GM23338 (cell line): ENCODE measurements around the gene LTB. TPM values are rescaled to one million over a fixed set of nuclear protein-coding genes. Genes with fewer than 3 reads are reported as not detected.

Experiments used
- ATAC-seq: fragments of 200-7000 bp; cut with Tn5 transposase; 3 replicates; pipeline ENCODE4 v1.9.1; 2020
- DNase-seq: peaks from one replicate; pipeline ENCODE4 v3.0.0-alpha.2; 2015; ENCODE audit warnings: low spot score
- H2AFZ ChIP-seq: fragments of 200-600 bp; sonication (generic); 2 replicates; pipeline ENCODE4 v1.8.0; 2016; ENCODE audit warnings: antibody characterized with exemption, mild to moderate bottlenecking, moderate library complexity
- H3F3A ChIP-seq: fragments of 200-600 bp; sonication (generic); replicated peaks from 2 replicates; pipeline ENCODE4 v1.8.0; 2017; ENCODE audit warnings: antibody characterized with exemption, mixed run types, low read depth
- H3K27ac ChIP-seq: fragments of 200-600 bp; sonication (generic); 2 replicates; pipeline ENCODE4 v1.6.1; 2016; ENCODE audit warnings: low read depth
- H3K27me3 ChIP-seq: fragments of 200-600 bp; sonication (generic); 2 replicates; pipeline ENCODE4 v1.8.0; 2016; ENCODE audit warnings: mild to moderate bottlenecking, mixed run types, moderate library complexity; ENCODE audit not compliant: insufficient read depth
- H3K36me3 ChIP-seq: fragments of 200-600 bp; sonication (generic); 2 replicates; pipeline ENCODE4 v1.8.0; 2016; ENCODE audit warnings: mild to moderate bottlenecking; ENCODE audit not compliant: insufficient read depth
- H3K4me1 ChIP-seq: fragments of 200-600 bp; sonication (generic); 2 replicates; pipeline ENCODE4 v1.8.0; 2016; ENCODE audit warnings: mild to moderate bottlenecking, moderate library complexity; ENCODE audit not compliant: insufficient read depth
- H3K4me2 ChIP-seq: fragments of 200-600 bp; sonication (generic); 2 replicates; pipeline ENCODE4 v1.7.1; 2017; ENCODE audit warnings: mixed run types
- H3K4me3 ChIP-seq: fragments of 200-600 bp; sonication (generic); 2 replicates; pipeline ENCODE4 v1.6.1; 2016; ENCODE audit warnings: mixed run types
- H3K79me2 ChIP-seq: fragments of 200-600 bp; sonication (generic); replicated peaks from 2 replicates; pipeline ENCODE4 v1.8.0; 2017; ENCODE audit warnings: mild to moderate bottlenecking; ENCODE audit not compliant: insufficient read depth
- H3K9me2 ChIP-seq: fragments of 200-600 bp; sonication (generic); 2 replicates; pipeline ENCODE4 v1.8.0; 2017; ENCODE audit not compliant: insufficient read depth
- H4K20me1 ChIP-seq: fragments of 200-600 bp; sonication (generic); replicated peaks from 2 replicates; pipeline ENCODE4 v1.8.0; 2017; ENCODE audit warnings: mild to moderate bottlenecking; ENCODE audit not compliant: insufficient read depth
- H3K27ac Mint-ChIP-seq: 2 replicates; pipeline ENCODE4 v1.8.0; 2020; ENCODE audit warnings: inconsistent platforms, mild to moderate bottlenecking, moderate library complexity, mixed read lengths
- H3K27me3 Mint-ChIP-seq: 3 replicates; pipeline ENCODE4 v1.8.0; 2022; ENCODE audit warnings: low read depth, mild to moderate bottlenecking, moderate library complexity, mixed read lengths, inconsistent platforms; ENCODE audit not compliant: insufficient read depth, poor library complexity
- H3K36me3 Mint-ChIP-seq: 3 replicates; pipeline ENCODE4 v1.8.0; 2021; ENCODE audit warnings: low read depth, mild to moderate bottlenecking, inconsistent platforms, moderate library complexity, mixed read lengths
- H3K4me1 Mint-ChIP-seq: 3 replicates; pipeline ENCODE4 v1.8.0; 2020; ENCODE audit warnings: mild to moderate bottlenecking, inconsistent platforms, mixed read lengths
- H3K4me3 Mint-ChIP-seq: 3 replicates; pipeline ENCODE4 v1.8.0; 2021; ENCODE audit warnings: moderate library complexity, mild to moderate bottlenecking, inconsistent platforms, mixed read lengths
- H3K9me3 Mint-ChIP-seq: 3 replicates; pipeline ENCODE4 v1.8.0; 2020; ENCODE audit warnings: moderate library complexity, mild to moderate bottlenecking, inconsistent platforms, mixed read lengths
- CREB1 ChIP-seq: fragments of 250-450 bp; sonication (Bioruptor Pico); IDR thresholded peaks from 2 replicates; pipeline ENCODE4 v1.5.0; 2020; ENCODE audit warnings: low read depth, mild to moderate bottlenecking, moderate library complexity
- EZH2 ChIP-seq: fragments of 200-600 bp; sonication (generic); IDR thresholded peaks from one replicate; pipeline ENCODE4 v1.8.0; 2017; ENCODE audit warnings: antibody characterized with exemption, mild to moderate bottlenecking, low read depth; ENCODE audit not compliant: unreplicated experiment
- EZH2phosphoT487 ChIP-seq: fragments of 200-600 bp; sonication (generic); IDR thresholded peaks from one replicate; pipeline ENCODE4 v1.8.1; 2018; ENCODE audit warnings: antibody characterized with exemption; ENCODE audit not compliant: unreplicated experiment
- JUNB ChIP-seq: IDR thresholded peaks from one replicate; pipeline ENCODE4 v1.6.1; 2016; ENCODE audit warnings: antibody characterized with exemption; ENCODE audit not compliant: unreplicated experiment
- NANOG ChIP-seq: IDR thresholded peaks from 2 replicates; pipeline ENCODE4 v1.6.1; 2016; ENCODE audit warnings: antibody characterized with exemption, borderline replicate concordance
- POLR2AphosphoS5 ChIP-seq: IDR thresholded peaks from 2 replicates; pipeline ENCODE4 v1.6.1; 2016; ENCODE audit warnings: antibody characterized with exemption, low read depth
- STAT1 ChIP-seq: IDR thresholded peaks from one replicate; pipeline ENCODE4 v1.6.1; 2016; ENCODE audit warnings: antibody characterized with exemption; ENCODE audit not compliant: unreplicated experiment
- ZNF114 ChIP-seq: fragments of 250-450 bp; sonication (Bioruptor Pico); IDR thresholded peaks from 2 replicates; pipeline ENCODE4 v1.5.0; 2020; ENCODE audit warnings: mild to moderate bottlenecking, moderate library complexity
- ZNF331 ChIP-seq: fragments of 250-450 bp; sonication (Bioruptor Pico); IDR thresholded peaks from 2 replicates; pipeline ENCODE4 v1.5.0; 2020; ENCODE audit warnings: low read depth, mild to moderate bottlenecking, moderate library complexity
- polyA plus RNA-seq: library from polyadenylated mRNA; unstranded; fragments of >200 nt; fragmentation: Nextera tagmentation; extraction: Ambion mirVana; gene quantifications from 2 replicates; pipeline ENCODE4 v1.2.1, GENCODE V29; 2016
- total RNA-seq: library from RNA; depleted of rRNA; stranded (reverse); fragments of >200 nt; shearing (Covaris generic); gene quantifications from 2 replicates; pipeline ENCODE4 v1.2.3, GENCODE V29; 2014
- TF ChIP-seq, protein P1 (sequence below): IDR thresholded peaks from 2 replicates; pipeline ENCODE4 v1.6.1; 2016; ENCODE audit warnings: antibody characterized with exemption
- TF ChIP-seq, protein P2 (sequence below), 2 experiments: fragments of 200-600 bp in 1 of 2; sonication (generic) in 1 of 2; conservative IDR thresholded peaks; 2 replicates each; pipeline versions ENCODE4 v1.5.1 to v1.6.1; 2016 to 2017; ENCODE audit warnings: antibody characterized with exemption in 2 of 2, low read depth in 2 of 2, mild to moderate bottlenecking in 2 of 2, moderate library complexity in 1 of 2
- TF ChIP-seq, protein P3 (sequence below): fragments of 250-450 bp; sonication (Bioruptor Pico); IDR thresholded peaks from 2 replicates; pipeline ENCODE4 v1.5.0; 2020; ENCODE audit warnings: mild to moderate bottlenecking, moderate library complexity
- TF ChIP-seq, protein P4 (sequence below): IDR thresholded peaks from one replicate; pipeline ENCODE4 v1.6.1; 2018; ENCODE audit warnings: antibody characterized with exemption; ENCODE audit not compliant: unreplicated experiment

Gene LTB
- total and polyA plus RNA-seq, 2 experiments from 2014 or later, result 1.7 TPM; not detected in 1

DNA sequence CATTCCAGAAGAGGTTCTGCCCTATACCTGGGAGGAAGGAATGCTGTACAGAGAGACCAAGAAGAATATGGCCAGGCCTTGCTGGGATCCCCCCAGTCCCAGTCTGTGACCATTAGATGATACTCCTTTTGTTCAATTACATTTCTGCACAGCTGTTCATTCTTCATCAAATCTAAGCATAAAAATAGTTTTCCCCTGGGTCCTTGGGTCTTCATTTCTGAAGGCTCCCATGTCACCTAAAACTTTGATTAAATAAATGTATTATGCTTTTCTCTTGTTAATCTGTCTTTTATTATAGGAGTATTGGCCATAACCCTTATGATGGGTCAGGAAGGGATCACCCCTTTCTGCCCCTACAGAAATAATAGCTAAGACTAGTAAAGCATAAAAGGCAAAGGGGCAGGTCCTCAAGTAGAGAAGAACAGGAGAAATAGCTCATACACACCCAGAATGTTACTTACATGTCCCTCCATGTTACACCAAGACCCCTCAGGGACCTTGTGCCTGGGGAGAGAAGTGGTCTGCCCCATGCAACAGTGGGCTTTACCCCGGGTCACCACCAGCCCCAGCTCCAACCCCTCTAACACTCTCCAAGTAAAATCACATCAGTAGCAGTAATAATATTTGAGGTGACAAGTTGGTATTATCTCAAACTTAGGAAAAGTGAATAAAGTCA lies 12.2 kb downstream of the LTB start:
- Histone ChIP-seq H3K4me1 (peaks cover 5% of the 10 kb centered on the region; the same call in 1 of the 2 replicates), H3K27ac (no peak overlapping the region), H3K4me2 (no peak overlapping the region), H3K9me2 (no peaks in the 10 kb centered on the region), H3K36me3 (no peaks in the 10 kb centered on the region), H3K27me3 (no peaks in the 10 kb centered on the region), H4K20me1 (no peaks in the 10 kb centered on the region), H3K79me2 (no peaks in the 10 kb centered on the region), H3K4me3 (no peak overlapping the region), H2AFZ (no peak overlapping the region), H3F3A (no peaks in the 10 kb centered on the region)
- no peaks in the 10 kb centered on the region; the same call in 2 of the 3 replicates for H3K9me3 Mint-ChIP-seq
- no peaks in the 10 kb centered on the region; the same call in 2 of the 3 replicates for H3K36me3 Mint-ChIP-seq
- no peak overlapping the region for H3K27ac Mint-ChIP-seq
- DNase-seq, result no peak
- H3K4me1 Mint-ChIP-seq, result peaks cover 17% of the 10 kb centered on the region
- no peak for ATAC-seq
- H3K4me3 Mint-ChIP-seq, result no peak overlapping the region
- peaks cover 15% of the 10 kb centered on the region for H3K27me3 Mint-ChIP-seq
- TF ChIP-seq POLR2AphosphoS5 (no peak), ZNF331 (CRISPR knock-in tag) (no peak), EZH2 (no peak), EZH2phosphoT487 (no peak), NANOG (no peak), JUNB (no peak), ZNF114 (CRISPR knock-in tag) (no peak), CREB1 (no peak), STAT1 (no peak)
- TF ChIP-seq, protein P1, sequence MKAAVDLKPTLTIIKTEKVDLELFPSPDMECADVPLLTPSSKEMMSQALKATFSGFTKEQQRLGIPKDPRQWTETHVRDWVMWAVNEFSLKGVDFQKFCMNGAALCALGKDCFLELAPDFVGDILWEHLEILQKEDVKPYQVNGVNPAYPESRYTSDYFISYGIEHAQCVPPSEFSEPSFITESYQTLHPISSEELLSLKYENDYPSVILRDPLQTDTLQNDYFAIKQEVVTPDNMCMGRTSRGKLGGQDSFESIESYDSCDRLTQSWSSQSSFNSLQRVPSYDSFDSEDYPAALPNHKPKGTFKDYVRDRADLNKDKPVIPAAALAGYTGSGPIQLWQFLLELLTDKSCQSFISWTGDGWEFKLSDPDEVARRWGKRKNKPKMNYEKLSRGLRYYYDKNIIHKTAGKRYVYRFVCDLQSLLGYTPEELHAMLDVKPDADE, result no peak
- TF ChIP-seq, protein P2, sequence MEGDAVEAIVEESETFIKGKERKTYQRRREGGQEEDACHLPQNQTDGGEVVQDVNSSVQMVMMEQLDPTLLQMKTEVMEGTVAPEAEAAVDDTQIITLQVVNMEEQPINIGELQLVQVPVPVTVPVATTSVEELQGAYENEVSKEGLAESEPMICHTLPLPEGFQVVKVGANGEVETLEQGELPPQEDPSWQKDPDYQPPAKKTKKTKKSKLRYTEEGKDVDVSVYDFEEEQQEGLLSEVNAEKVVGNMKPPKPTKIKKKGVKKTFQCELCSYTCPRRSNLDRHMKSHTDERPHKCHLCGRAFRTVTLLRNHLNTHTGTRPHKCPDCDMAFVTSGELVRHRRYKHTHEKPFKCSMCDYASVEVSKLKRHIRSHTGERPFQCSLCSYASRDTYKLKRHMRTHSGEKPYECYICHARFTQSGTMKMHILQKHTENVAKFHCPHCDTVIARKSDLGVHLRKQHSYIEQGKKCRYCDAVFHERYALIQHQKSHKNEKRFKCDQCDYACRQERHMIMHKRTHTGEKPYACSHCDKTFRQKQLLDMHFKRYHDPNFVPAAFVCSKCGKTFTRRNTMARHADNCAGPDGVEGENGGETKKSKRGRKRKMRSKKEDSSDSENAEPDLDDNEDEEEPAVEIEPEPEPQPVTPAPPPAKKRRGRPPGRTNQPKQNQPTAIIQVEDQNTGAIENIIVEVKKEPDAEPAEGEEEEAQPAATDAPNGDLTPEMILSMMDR (conservative IDR thresholded peaks at IDR 0.05; ENCODE audit: low read depth in 2 of 2), result no peak
- TF ChIP-seq, protein P3, sequence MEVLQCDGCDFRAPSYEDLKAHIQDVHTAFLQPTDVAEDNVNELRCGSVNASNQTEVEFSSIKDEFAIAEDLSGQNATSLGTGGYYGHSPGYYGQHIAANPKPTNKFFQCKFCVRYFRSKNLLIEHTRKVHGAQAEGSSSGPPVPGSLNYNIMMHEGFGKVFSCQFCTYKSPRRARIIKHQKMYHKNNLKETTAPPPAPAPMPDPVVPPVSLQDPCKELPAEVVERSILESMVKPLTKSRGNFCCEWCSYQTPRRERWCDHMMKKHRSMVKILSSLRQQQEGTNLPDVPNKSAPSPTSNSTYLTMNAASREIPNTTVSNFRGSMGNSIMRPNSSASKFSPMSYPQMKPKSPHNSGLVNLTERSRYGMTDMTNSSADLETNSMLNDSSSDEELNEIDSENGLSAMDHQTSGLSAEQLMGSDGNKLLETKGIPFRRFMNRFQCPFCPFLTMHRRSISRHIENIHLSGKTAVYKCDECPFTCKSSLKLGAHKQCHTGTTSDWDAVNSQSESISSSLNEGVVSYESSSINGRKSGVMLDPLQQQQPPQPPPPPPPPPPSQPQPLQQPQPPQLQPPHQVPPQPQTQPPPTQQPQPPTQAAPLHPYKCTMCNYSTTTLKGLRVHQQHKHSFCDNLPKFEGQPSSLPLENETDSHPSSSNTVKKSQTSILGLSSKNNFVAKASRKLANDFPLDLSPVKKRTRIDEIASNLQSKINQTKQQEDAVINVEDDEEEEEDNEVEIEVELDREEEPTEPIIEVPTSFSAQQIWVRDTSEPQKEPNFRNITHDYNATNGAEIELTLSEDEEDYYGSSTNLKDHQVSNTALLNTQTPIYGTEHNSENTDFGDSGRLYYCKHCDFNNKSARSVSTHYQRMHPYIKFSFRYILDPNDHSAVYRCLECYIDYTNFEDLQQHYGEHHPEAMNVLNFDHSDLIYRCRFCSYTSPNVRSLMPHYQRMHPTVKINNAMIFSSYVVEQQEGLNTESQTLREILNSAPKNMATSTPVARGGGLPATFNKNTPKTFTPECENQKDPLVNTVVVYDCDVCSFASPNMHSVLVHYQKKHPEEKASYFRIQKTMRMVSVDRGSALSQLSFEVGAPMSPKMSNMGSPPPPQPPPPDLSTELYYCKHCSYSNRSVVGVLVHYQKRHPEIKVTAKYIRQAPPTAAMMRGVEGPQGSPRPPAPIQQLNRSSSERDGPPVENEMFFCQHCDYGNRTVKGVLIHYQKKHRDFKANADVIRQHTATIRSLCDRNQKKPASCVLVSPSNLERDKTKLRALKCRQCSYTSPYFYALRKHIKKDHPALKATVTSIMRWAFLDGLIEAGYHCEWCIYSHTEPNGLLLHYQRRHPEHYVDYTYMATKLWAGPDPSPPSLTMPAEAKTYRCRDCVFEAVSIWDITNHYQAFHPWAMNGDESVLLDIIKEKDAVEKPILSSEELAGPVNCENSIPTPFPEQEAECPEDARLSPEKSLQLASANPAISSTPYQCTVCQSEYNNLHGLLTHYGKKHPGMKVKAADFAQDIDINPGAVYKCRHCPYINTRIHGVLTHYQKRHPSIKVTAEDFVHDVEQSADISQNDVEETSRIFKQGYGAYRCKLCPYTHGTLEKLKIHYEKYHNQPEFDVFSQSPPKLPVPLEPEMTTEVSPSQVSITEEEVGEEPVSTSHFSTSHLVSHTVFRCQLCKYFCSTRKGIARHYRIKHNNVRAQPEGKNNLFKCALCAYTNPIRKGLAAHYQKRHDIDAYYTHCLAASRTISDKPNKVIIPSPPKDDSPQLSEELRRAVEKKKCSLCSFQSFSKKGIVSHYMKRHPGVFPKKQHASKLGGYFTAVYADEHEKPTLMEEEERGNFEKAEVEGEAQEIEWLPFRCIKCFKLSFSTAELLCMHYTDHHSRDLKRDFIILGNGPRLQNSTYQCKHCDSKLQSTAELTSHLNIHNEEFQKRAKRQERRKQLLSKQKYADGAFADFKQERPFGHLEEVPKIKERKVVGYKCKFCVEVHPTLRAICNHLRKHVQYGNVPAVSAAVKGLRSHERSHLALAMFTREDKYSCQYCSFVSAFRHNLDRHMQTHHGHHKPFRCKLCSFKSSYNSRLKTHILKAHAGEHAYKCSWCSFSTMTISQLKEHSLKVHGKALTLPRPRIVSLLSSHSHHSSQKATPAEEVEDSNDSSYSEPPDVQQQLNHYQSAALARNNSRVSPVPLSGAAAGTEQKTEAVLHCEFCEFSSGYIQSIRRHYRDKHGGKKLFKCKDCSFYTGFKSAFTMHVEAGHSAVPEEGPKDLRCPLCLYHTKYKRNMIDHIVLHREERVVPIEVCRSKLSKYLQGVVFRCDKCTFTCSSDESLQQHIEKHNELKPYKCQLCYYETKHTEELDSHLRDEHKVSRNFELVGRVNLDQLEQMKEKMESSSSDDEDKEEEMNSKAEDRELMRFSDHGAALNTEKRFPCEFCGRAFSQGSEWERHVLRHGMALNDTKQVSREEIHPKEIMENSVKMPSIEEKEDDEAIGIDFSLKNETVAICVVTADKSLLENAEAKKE (CRISPR knock-in tag), result no peak
- TF ChIP-seq, protein P4, sequence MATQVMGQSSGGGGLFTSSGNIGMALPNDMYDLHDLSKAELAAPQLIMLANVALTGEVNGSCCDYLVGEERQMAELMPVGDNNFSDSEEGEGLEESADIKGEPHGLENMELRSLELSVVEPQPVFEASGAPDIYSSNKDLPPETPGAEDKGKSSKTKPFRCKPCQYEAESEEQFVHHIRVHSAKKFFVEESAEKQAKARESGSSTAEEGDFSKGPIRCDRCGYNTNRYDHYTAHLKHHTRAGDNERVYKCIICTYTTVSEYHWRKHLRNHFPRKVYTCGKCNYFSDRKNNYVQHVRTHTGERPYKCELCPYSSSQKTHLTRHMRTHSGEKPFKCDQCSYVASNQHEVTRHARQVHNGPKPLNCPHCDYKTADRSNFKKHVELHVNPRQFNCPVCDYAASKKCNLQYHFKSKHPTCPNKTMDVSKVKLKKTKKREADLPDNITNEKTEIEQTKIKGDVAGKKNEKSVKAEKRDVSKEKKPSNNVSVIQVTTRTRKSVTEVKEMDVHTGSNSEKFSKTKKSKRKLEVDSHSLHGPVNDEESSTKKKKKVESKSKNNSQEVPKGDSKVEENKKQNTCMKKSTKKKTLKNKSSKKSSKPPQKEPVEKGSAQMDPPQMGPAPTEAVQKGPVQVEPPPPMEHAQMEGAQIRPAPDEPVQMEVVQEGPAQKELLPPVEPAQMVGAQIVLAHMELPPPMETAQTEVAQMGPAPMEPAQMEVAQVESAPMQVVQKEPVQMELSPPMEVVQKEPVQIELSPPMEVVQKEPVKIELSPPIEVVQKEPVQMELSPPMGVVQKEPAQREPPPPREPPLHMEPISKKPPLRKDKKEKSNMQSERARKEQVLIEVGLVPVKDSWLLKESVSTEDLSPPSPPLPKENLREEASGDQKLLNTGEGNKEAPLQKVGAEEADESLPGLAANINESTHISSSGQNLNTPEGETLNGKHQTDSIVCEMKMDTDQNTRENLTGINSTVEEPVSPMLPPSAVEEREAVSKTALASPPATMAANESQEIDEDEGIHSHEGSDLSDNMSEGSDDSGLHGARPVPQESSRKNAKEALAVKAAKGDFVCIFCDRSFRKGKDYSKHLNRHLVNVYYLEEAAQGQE, result no peak
